ENCODE measurements around the gene MDN1. TPM values are rescaled to one million over a fixed set of nuclear protein-coding genes. Genes with fewer than 3 reads are reported as not detected.
A peak's percentile ranks its signal among the peaks of the same experiment; 100 is the strongest.

The MDN1 gene
- total and polyA plus RNA-seq, 2 of the 13 experiments (the other 11 are each of a cell fraction or from before 2014, with no cell fraction given), result 18.8 to 52.9 TPM

DNA sequence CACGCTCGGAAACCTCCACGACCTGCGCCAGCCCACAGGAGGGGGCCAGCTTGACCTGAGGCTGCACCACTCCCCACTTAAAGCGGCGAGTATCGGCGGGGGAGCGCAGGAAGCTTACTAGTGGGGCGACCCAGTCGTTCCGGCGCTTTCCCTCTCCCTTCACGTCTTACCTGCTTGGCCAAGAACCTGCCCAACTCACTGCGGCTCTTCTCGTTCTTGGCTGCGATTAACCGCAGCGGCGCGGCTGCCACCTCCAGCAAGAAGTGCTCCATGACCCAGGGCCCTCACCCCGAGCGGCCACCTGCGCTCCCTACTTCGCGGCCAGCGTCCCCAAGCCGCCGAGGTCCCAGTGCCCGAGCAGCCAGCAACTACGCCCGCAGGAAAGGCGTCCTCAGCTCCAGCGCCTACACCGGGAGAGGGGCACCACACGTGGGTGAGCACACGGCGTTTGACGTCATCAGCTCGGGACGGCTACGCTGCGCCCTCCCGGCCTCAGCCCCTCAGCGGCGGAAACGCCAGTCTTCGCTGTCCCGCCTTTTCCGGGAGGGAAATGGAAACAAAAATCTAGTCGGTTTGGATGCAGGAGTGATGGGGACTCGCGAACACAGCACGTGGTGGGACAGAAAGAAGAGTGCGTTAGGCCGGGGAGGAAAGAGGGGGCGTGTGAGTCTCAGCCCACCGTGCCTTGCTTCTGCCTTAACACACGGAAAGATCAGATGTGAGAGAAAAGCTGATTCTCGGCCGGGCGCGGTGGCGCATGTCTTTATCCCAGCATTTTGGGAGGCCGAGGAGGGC, at the start of gene MDN1 (continued):
- TF ChIP-seq, protein P1, sequence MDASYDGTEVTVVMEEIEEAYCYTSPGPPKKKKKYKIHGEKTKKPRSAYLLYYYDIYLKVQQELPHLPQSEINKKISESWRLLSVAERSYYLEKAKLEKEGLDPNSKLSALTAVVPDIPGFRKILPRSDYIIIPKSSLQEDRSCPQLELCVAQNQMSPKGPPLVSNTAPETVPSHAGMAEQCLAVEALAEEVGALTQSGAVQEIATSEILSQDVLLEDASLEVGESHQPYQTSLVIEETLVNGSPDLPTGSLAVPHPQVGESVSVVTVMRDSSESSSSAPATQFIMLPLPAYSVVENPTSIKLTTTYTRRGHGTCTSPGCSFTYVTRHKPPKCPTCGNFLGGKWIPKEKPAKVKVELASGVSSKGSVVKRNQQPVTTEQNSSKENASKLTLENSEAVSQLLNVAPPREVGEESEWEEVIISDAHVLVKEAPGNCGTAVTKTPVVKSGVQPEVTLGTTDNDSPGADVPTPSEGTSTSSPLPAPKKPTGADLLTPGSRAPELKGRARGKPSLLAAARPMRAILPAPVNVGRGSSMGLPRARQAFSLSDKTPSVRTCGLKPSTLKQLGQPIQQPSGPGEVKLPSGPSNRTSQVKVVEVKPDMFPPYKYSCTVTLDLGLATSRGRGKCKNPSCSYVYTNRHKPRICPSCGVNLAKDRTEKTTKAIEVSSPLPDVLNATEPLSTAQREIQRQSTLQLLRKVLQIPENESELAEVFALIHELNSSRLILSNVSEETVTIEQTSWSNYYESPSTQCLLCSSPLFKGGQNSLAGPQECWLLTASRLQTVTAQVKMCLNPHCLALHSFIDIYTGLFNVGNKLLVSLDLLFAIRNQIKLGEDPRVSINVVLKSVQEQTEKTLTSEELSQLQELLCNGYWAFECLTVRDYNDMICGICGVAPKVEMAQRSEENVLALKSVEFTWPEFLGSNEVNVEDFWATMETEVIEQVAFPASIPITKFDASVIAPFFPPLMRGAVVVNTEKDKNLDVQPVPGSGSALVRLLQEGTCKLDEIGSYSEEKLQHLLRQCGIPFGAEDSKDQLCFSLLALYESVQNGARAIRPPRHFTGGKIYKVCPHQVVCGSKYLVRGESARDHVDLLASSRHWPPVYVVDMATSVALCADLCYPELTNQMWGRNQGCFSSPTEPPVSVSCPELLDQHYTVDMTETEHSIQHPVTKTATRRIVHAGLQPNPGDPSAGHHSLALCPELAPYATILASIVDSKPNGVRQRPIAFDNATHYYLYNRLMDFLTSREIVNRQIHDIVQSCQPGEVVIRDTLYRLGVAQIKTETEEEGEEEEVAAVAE (CRISPR knock-in tag; IDR thresholded peaks at IDR 0.05; ENCODE audit: borderline replicate concordance), result peak; percentile 87
- TF ChIP-seq JUND (CRISPR knock-in tag; IDR thresholded peaks at IDR 0.05) (no peak), SP4 (CRISPR knock-in tag; IDR thresholded peaks at IDR 0.05) (peak; percentile 89), LCORL (IDR thresholded peaks at IDR 0.05) (no peak), LCORL (CRISPR knock-in tag; IDR thresholded peaks at IDR 0.05) (peak; percentile 55), ZMYM2 (CRISPR knock-in tag; IDR thresholded peaks at IDR 0.05) (0 out of 2 replicates have a peak, but pooled peaks have one; percentile 76), ZNF703 (CRISPR knock-in tag; IDR thresholded peaks at IDR 0.05; ENCODE audit: borderline replicate concordance) (0 out of 2 replicates have a peak, but pooled peaks have one; percentile 66), ZNF34 (CRISPR knock-in tag; IDR thresholded peaks at IDR 0.05; ENCODE audit: borderline replicate concordance) (0 out of 2 replicates have a peak, but pooled peaks have one; percentile 69), MIER3 (CRISPR knock-in tag; IDR thresholded peaks at IDR 0.05; ENCODE audit: borderline replicate concordance) (peak; percentile 87; the same call in 1 of the 2 replicates), ZNF430 (CRISPR knock-in tag; IDR thresholded peaks at IDR 0.05) (0 out of 2 replicates have a peak, but pooled peaks have one; percentile 71), MTF1 (CRISPR knock-in tag; IDR thresholded peaks at IDR 0.05) (no peak), SRY (CRISPR knock-in tag; IDR thresholded peaks at IDR 0.05) (peak; percentile 91), CCAR2 (optimal IDR thresholded peaks at IDR 0.05; ENCODE audit: low read depth, low read length) (no peak), TBP (CRISPR knock-in tag; IDR thresholded peaks at IDR 0.05) (no peak), HES4 (CRISPR knock-in tag; IDR thresholded peaks at IDR 0.05; ENCODE audit: borderline replicate concordance) (no peak), SUZ12 (IDR thresholded peaks at IDR 0.05; ENCODE audit: low read depth, low read length) (no peak), ZBTB8A (CRISPR knock-in tag; IDR thresholded peaks at IDR 0.05; ENCODE audit: borderline replicate concordance, low read depth) (peak; percentile 72)
- TF ChIP-seq, protein P2, sequence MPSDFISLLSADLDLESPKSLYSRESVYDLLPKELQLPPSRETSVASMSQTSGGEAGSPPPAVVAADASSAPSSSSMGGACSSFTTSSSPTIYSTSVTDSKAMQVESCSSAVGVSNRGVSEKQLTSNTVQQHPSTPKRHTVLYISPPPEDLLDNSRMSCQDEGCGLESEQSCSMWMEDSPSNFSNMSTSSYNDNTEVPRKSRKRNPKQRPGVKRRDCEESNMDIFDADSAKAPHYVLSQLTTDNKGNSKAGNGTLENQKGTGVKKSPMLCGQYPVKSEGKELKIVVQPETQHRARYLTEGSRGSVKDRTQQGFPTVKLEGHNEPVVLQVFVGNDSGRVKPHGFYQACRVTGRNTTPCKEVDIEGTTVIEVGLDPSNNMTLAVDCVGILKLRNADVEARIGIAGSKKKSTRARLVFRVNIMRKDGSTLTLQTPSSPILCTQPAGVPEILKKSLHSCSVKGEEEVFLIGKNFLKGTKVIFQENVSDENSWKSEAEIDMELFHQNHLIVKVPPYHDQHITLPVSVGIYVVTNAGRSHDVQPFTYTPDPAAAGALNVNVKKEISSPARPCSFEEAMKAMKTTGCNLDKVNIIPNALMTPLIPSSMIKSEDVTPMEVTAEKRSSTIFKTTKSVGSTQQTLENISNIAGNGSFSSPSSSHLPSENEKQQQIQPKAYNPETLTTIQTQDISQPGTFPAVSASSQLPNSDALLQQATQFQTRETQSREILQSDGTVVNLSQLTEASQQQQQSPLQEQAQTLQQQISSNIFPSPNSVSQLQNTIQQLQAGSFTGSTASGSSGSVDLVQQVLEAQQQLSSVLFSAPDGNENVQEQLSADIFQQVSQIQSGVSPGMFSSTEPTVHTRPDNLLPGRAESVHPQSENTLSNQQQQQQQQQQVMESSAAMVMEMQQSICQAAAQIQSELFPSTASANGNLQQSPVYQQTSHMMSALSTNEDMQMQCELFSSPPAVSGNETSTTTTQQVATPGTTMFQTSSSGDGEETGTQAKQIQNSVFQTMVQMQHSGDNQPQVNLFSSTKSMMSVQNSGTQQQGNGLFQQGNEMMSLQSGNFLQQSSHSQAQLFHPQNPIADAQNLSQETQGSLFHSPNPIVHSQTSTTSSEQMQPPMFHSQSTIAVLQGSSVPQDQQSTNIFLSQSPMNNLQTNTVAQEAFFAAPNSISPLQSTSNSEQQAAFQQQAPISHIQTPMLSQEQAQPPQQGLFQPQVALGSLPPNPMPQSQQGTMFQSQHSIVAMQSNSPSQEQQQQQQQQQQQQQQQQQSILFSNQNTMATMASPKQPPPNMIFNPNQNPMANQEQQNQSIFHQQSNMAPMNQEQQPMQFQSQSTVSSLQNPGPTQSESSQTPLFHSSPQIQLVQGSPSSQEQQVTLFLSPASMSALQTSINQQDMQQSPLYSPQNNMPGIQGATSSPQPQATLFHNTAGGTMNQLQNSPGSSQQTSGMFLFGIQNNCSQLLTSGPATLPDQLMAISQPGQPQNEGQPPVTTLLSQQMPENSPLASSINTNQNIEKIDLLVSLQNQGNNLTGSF (CRISPR knock-in tag; IDR thresholded peaks at IDR 0.05), result no peak

Data from HepG2 (cell line).